GM12878 (cell line): ENCODE results near the gene ATF4. TPM values are rescaled to one million over a fixed set of nuclear protein-coding genes. Genes with fewer than 3 reads are reported as not detected.

ENCODE experiments used
- CREM ChIP-seq: IDR thresholded peaks from 2 replicates; pipeline ENCODE4 v1.6.1; 2014; ENCODE audit warnings: antibody characterized with exemption, low read depth
- GABPA ChIP-seq: IDR thresholded peaks from 2 replicates; pipeline ENCODE4 v1.6.1; 2014; ENCODE audit warnings: antibody characterized with exemption, low read depth, mild to moderate bottlenecking, inconsistent platforms
- IKZF2 ChIP-seq, 2 experiments: fragments of 450-650 bp; IDR thresholded peaks; 2 replicates each; pipeline ENCODE4 v1.6.1; 2017; ENCODE audit warnings: mild to moderate bottlenecking in 2 of 2, moderate library complexity in 2 of 2
- KLF5 ChIP-seq: fragments of 450-650 bp; IDR thresholded peaks from 2 replicates; pipeline ENCODE4 v1.6.1; 2014; ENCODE audit warnings: mild to moderate bottlenecking; ENCODE audit not compliant: partially characterized antibody
- MYB ChIP-seq: fragments of 150-350 bp; IDR thresholded peaks from 2 replicates; pipeline ENCODE4 v1.6.1; 2014; ENCODE audit warnings: mild to moderate bottlenecking, low read depth, low read length, borderline replicate concordance
- NRF1 ChIP-seq: conservative IDR thresholded peaks from 2 replicates; pipeline ENCODE4 v1.6.1; 2011; ENCODE audit warnings: mild to moderate bottlenecking, low read depth, low read length, improper control_type of control experiment
- POLR2AphosphoS5 ChIP-seq: IDR thresholded peaks from 2 replicates; pipeline ENCODE4 v1.6.1; 2011; ENCODE audit warnings: mild to moderate bottlenecking, low read length, inconsistent platforms
- polyA plus RNA-seq, 11 experiments: library from polyadenylated mRNA; depleted of rRNA in 4 of 11; unstranded in 6 of 11; stranded (reverse) in 5 of 11; fragments of >200 nt; fragmentation: Nextera tagmentation in 4 of 11; fragmentation: Illumina TruSeq in 1 of 11; extraction: Ambion mirVana in 4 of 11; extraction: Trizol in 1 of 11; gene quantifications; 1 replicate in 1 of 11; 2 replicates in 10 of 11; pipeline versions ENCODE4 v1.2.1 to v1.2.3, GENCODE V29; 2011 to 2016; ENCODE audit warnings: inconsistent platforms in 2 of 11, missing spikeins in 2 of 11, low read depth in 1 of 11
- total RNA-seq, 4 experiments: library from RNA; depleted of rRNA in 3 of 4; stranded (reverse); fragments of >200 nt in 3 of 4; fragmentation: Illumina TruSeq in 1 of 4; extraction: Trizol in 1 of 4; gene quantifications; 2 replicates each; pipeline versions ENCODE4 v1.2.1 to v1.2.3, GENCODE V29; 2013 to 2021
- TF ChIP-seq, protein P1 (sequence below): IDR thresholded peaks from 2 replicates; pipeline ENCODE4 v1.6.1; 2012; ENCODE audit warnings: improper control_type of control experiment, low read depth, low read length; ENCODE audit not compliant: insufficient replicate concordance
- TF ChIP-seq, protein P2 (sequence below): fragments of 150-350 bp; IDR thresholded peaks from 2 replicates; pipeline ENCODE4 v1.6.1; 2016; ENCODE audit warnings: low read depth, low read length
- TF ChIP-seq, protein P3 (sequence below): fragments of 150-350 bp; IDR thresholded peaks from 2 replicates; pipeline ENCODE4 v1.6.1; 2014; ENCODE audit warnings: mild to moderate bottlenecking, low read depth, low read length
- TF ChIP-seq, protein P4 (sequence below): fragments of 450-650 bp; formaldehyde crosslinking; IDR thresholded peaks from 2 replicates; pipeline ENCODE4 v1.5.0; 2022; ENCODE audit warnings: mild to moderate bottlenecking, missing genetic modification characterization

The ATF4 gene
- total and polyA plus RNA-seq, 10 of the 15 experiments (the other 5 are each of a cell fraction or from before 2014, with no cell fraction given), result 88.3 to 605 (median 320) TPM

DNA sequence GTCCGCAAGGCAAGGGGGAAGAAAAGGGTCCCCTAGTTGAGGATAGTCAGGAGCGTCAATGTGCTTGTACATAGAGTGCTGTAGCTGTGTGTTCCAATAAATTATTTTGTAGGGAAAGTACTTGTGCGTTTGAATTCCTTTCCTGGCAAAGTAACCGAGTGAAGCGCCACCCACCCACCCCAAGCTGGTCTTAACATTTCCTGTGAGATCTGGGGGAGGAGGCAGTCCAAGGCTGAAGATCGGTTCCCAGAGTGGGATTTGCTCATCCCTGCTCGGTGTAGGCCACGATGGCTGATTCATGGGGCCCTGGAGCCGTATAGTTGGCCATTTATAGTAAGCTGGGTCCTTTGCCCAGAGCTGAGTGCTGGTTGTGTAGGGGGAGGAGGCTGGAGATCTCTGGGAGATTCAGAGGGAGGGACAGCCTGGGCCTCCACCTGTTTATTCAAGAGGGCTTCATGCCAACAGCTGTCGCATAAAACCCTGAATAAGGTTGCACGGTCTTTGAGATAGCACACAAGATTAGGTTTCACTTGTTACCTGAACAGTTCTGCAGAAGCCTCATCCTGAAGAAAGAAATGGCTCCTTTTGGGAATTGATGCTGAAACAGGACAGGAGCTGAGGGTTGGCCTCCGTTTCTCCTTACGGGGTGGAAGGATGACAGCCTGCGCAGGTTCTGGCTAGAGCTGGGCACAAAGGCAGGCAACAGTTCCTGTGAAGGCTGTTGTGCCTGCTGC, 2.4 kb downstream of the ATF4 start (continued):
- TF ChIP-seq, protein P1, sequence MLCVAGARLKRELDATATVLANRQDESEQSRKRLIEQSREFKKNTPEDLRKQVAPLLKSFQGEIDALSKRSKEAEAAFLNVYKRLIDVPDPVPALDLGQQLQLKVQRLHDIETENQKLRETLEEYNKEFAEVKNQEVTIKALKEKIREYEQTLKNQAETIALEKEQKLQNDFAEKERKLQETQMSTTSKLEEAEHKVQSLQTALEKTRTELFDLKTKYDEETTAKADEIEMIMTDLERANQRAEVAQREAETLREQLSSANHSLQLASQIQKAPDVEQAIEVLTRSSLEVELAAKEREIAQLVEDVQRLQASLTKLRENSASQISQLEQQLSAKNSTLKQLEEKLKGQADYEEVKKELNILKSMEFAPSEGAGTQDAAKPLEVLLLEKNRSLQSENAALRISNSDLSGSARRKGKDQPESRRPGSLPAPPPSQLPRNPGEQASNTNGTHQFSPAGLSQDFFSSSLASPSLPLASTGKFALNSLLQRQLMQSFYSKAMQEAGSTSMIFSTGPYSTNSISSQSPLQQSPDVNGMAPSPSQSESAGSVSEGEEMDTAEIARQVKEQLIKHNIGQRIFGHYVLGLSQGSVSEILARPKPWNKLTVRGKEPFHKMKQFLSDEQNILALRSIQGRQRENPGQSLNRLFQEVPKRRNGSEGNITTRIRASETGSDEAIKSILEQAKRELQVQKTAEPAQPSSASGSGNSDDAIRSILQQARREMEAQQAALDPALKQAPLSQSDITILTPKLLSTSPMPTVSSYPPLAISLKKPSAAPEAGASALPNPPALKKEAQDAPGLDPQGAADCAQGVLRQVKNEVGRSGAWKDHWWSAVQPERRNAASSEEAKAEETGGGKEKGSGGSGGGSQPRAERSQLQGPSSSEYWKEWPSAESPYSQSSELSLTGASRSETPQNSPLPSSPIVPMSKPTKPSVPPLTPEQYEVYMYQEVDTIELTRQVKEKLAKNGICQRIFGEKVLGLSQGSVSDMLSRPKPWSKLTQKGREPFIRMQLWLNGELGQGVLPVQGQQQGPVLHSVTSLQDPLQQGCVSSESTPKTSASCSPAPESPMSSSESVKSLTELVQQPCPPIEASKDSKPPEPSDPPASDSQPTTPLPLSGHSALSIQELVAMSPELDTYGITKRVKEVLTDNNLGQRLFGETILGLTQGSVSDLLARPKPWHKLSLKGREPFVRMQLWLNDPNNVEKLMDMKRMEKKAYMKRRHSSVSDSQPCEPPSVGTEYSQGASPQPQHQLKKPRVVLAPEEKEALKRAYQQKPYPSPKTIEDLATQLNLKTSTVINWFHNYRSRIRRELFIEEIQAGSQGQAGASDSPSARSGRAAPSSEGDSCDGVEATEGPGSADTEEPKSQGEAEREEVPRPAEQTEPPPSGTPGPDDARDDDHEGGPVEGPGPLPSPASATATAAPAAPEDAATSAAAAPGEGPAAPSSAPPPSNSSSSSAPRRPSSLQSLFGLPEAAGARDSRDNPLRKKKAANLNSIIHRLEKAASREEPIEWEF, result no peak
- TF ChIP-seq, protein P2, sequence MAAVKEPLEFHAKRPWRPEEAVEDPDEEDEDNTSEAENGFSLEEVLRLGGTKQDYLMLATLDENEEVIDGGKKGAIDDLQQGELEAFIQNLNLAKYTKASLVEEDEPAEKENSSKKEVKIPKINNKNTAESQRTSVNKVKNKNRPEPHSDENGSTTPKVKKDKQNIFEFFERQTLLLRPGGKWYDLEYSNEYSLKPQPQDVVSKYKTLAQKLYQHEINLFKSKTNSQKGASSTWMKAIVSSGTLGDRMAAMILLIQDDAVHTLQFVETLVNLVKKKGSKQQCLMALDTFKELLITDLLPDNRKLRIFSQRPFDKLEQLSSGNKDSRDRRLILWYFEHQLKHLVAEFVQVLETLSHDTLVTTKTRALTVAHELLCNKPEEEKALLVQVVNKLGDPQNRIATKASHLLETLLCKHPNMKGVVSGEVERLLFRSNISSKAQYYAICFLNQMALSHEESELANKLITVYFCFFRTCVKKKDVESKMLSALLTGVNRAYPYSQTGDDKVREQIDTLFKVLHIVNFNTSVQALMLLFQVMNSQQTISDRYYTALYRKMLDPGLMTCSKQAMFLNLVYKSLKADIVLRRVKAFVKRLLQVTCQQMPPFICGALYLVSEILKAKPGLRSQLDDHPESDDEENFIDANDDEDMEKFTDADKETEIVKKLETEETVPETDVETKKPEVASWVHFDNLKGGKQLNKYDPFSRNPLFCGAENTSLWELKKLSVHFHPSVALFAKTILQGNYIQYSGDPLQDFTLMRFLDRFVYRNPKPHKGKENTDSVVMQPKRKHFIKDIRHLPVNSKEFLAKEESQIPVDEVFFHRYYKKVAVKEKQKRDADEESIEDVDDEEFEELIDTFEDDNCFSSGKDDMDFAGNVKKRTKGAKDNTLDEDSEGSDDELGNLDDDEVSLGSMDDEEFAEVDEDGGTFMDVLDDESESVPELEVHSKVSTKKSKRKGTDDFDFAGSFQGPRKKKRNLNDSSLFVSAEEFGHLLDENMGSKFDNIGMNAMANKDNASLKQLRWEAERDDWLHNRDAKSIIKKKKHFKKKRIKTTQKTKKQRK, result no peak
- TF ChIP-seq, protein P3, sequence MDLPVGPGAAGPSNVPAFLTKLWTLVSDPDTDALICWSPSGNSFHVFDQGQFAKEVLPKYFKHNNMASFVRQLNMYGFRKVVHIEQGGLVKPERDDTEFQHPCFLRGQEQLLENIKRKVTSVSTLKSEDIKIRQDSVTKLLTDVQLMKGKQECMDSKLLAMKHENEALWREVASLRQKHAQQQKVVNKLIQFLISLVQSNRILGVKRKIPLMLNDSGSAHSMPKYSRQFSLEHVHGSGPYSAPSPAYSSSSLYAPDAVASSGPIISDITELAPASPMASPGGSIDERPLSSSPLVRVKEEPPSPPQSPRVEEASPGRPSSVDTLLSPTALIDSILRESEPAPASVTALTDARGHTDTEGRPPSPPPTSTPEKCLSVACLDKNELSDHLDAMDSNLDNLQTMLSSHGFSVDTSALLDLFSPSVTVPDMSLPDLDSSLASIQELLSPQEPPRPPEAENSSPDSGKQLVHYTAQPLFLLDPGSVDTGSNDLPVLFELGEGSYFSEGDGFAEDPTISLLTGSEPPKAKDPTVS, result no peak
- TF ChIP-seq KLF5, result no peak
- TF ChIP-seq CREM, result 0 out of 2 replicates have a peak, but pooled peaks have one; percentile 5
- TF ChIP-seq GABPA, result no peak
- TF ChIP-seq IKZF2 (IDR thresholded peaks at IDR 0.05), result peak; percentile 9 to 20; a peak in 1 of 4 replicates
- TF ChIP-seq, protein P4, sequence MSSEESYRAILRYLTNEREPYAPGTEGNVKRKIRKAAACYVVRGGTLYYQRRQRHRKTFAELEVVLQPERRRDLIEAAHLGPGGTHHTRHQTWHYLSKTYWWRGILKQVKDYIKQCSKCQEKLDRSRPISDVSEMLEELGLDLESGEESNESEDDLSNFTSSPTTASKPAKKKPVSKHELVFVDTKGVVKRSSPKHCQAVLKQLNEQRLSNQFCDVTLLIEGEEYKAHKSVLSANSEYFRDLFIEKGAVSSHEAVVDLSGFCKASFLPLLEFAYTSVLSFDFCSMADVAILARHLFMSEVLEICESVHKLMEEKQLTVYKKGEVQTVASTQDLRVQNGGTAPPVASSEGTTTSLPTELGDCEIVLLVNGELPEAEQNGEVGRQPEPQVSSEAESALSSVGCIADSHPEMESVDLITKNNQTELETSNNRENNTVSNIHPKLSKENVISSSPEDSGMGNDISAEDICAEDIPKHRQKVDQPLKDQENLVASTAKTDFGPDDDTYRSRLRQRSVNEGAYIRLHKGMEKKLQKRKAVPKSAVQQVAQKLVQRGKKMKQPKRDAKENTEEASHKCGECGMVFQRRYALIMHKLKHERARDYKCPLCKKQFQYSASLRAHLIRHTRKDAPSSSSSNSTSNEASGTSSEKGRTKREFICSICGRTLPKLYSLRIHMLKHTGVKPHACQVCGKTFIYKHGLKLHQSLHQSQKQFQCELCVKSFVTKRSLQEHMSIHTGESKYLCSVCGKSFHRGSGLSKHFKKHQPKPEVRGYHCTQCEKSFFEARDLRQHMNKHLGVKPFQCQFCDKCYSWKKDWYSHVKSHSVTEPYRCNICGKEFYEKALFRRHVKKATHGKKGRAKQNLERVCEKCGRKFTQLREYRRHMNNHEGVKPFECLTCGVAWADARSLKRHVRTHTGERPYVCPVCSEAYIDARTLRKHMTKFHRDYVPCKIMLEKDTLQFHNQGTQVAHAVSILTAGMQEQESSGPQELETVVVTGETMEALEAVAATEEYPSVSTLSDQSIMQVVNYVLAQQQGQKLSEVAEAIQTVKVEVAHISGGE (CRISPR knock-in tag), result no peak
- peak; percentile 97 for TF ChIP-seq POLR2AphosphoS5
- no peak; the same call in 1 of the 2 replicates for TF ChIP-seq MYB
- TF ChIP-seq NRF1, result no peak
